Kidney (tissue), 14 donors: ENCODE data around the gene EIF3A. TPM values are rescaled to one million over a fixed set of nuclear protein-coding genes. Genes with fewer than 3 reads are reported as not detected.

ENCODE experiments used
- DNase-seq, 5 donors: peaks; one replicate each; pipeline ENCODE4 v3.0.0-alpha.2; 2013 to 2020
- FAIRE-seq: peaks from 2 replicates; lab custom pipeline; 2012; peaks lifted over from hg19 to GRCh38; lab: Jason Lieb, UNC
- H3K27ac ChIP-seq, 2 donors: one replicate each; pipeline ENCODE4 v1.7.0; 2013; ENCODE audit warnings: low read depth in 2 of 2, low read length in 2 of 2, inconsistent platforms in 1 of 2
- H3K27me3 ChIP-seq: one replicate; pipeline ENCODE4 v1.7.1; 2013; ENCODE audit warnings: low read length, inconsistent platforms; ENCODE audit not compliant: control insufficient read depth, insufficient read depth
- H3K36me3 ChIP-seq, 3 donors: one replicate each; pipeline versions ENCODE4 v1.7.0 to v1.7.1; 2013; ENCODE audit warnings: low read length in 3 of 3, control low read depth in 1 of 3, inconsistent platforms in 1 of 3; ENCODE audit not compliant: insufficient read depth in 3 of 3, control insufficient read depth in 2 of 3
- H3K4me1 ChIP-seq, 3 donors: one replicate each; pipeline versions ENCODE4 v1.7.0 to v1.7.1; 2013; ENCODE audit warnings: low read length in 3 of 3, inconsistent platforms in 1 of 3, low read depth in 1 of 3; ENCODE audit not compliant: control insufficient read depth in 2 of 3, insufficient read depth in 2 of 3
- H3K4me3 ChIP-seq, 3 donors: one replicate each; pipeline versions ENCODE4 v1.7.0 to v1.8.1; 2013; ENCODE audit warnings: low read length in 3 of 3, control low read depth in 1 of 3, inconsistent platforms in 1 of 3
- H3K9ac ChIP-seq, 3 donors: one replicate each; pipeline versions ENCODE4 v1.7.0 to v1.7.1; 2013; ENCODE audit warnings: low read length in 3 of 3, control low read depth in 1 of 3, inconsistent platforms in 1 of 3
- H3K9me3 ChIP-seq, 3 donors: one replicate each; pipeline versions ENCODE4 v1.7.0 to v1.7.1; 2013; ENCODE audit warnings: low read length in 3 of 3, control low read depth in 1 of 3, inconsistent platforms in 1 of 3; ENCODE audit not compliant: control insufficient read depth in 2 of 3, insufficient read depth in 1 of 3
- intact Hi-C: fragments of 100-400 bp; cut with DNase I; formaldehyde crosslinking; loops from one replicate; pipeline ENCODE4 v1.11.1; 2022
- polyA plus RNA-seq: library from polyadenylated mRNA; stranded (reverse); fragments of 350-450 nt; fragmentation: Illumina TruSeq; extraction: RNeasy Lipid Tissue Mini Kit (QIAGEN cat#74804); gene quantifications from one replicate; pipeline ENCODE4 v1.2.3, GENCODE V29; 2014; ENCODE audit warnings: low read depth, low replicate concordance; ENCODE audit not compliant: insufficient read depth
- total RNA-seq: library from RNA; stranded (reverse); fragmentation: NEBNext Ultra II Directional; extraction: Animal tissue kit (Norgen Biotek cat#: 25700); gene quantifications from one replicate; pipeline ENCODE4 v1.2.1, GENCODE V29; 2021
- TF ChIP-seq, protein P1 (sequence below): IDR thresholded peaks from 3 replicates; pipeline ENCODE4 v1.5.1; 2012; ENCODE audit warnings: mild to moderate bottlenecking, moderate library complexity, borderline replicate concordance; ENCODE audit not compliant: insufficient read depth; ENCODE audit errors: extremely low read depth
- donor health status: control.
- donor health status: control.
- donor health status: control.
- donor health status: control.
- donor health status: control.
- donor health status: DM: yes; HTN: yes; CAD: no.
- donor health status: Normal renal cell carcinoma (clear cell type).

Gene EIF3A
- total and polyA plus RNA-seq, 2 donors from 2014 or later = 24.9 to 95.6 TPM

GRCh38 chr10:119051775-119052174, 28.8 kb downstream of the EIF3A start:
- no peak for DNase-seq
- intact Hi-C loops = no loop called here
- H3K9me3 ChIP-seq = no peaks in the 10 kb centered on the region
- no peaks in the 10 kb centered on the region for H3K4me1 ChIP-seq
- H3K27ac ChIP-seq = no peak overlapping the region
- TF ChIP-seq, protein P1, sequence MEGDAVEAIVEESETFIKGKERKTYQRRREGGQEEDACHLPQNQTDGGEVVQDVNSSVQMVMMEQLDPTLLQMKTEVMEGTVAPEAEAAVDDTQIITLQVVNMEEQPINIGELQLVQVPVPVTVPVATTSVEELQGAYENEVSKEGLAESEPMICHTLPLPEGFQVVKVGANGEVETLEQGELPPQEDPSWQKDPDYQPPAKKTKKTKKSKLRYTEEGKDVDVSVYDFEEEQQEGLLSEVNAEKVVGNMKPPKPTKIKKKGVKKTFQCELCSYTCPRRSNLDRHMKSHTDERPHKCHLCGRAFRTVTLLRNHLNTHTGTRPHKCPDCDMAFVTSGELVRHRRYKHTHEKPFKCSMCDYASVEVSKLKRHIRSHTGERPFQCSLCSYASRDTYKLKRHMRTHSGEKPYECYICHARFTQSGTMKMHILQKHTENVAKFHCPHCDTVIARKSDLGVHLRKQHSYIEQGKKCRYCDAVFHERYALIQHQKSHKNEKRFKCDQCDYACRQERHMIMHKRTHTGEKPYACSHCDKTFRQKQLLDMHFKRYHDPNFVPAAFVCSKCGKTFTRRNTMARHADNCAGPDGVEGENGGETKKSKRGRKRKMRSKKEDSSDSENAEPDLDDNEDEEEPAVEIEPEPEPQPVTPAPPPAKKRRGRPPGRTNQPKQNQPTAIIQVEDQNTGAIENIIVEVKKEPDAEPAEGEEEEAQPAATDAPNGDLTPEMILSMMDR = no peak
- no peak overlapping the region for H3K4me3 ChIP-seq
- no peaks in the 10 kb centered on the region for H3K27me3 ChIP-seq
- no peak overlapping the region for H3K9ac ChIP-seq
- H3K36me3 ChIP-seq = peaks cover 17 to 57% (median 42%) of the 10 kb centered on the region in 3 donors
- no peak for FAIRE-seq

GRCh38 chr10:119049777-119050176, 30.8 kb downstream of the EIF3A start:
- FAIRE-seq (no peak), DNase-seq (no peak)
- no peak overlapping the region for H3K27ac ChIP-seq
- no peaks in the 10 kb centered on the region for H3K4me1 ChIP-seq
- no peaks in the 10 kb centered on the region for H3K27me3 ChIP-seq
- TF ChIP-seq, protein P1 = no peak
- peaks cover 16 to 47% (median 44%) of the 10 kb centered on the region in 3 donors for H3K36me3 ChIP-seq
- intact Hi-C loops = no loop called here
- H3K4me3 ChIP-seq = no peak overlapping the region
- no peaks in the 10 kb centered on the region for H3K9me3 ChIP-seq
- H3K9ac ChIP-seq = no peak overlapping the region

- no peaks in the 10 kb centered on the region for H3K27me3 ChIP-seq
- H3K4me3 ChIP-seq = no peak overlapping the region
- no peak overlapping the region for H3K27ac ChIP-seq
- peaks cover 16 to 47% (median 44%) of the 10 kb centered on the region in 3 donors for H3K36me3 ChIP-seq
- no peak for FAIRE-seq
- DNase-seq = no peak
- TF ChIP-seq, protein P1 = no peak
- intact Hi-C loops = no loop called here
- no peaks in the 10 kb centered on the region for H3K9me3 ChIP-seq
- H3K4me1 ChIP-seq = no peaks in the 10 kb centered on the region
- H3K9ac ChIP-seq = no peak overlapping the region
Observed at GRCh38 chr10:119049361-119049760, 31.3 kb downstream of the EIF3A start.

DNA sequence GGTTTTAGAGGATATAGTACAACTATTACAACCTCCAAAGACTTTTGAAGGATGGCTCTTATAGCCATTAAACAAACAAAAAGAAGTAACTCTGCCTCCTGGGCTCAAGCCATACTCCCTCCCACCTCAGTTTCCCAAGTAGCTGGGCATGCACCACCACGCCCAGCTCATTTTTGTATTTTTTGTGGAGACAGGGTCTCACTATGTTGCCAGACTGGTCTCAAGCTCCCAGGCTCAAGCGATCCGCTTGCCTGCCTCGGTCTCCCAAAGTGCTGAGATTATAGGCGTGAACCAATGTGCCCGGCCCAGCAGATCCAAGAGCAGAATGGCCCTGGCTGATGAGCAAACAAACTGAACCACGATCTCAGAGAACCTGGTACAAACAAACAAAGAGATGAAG, 35.1 kb downstream of the EIF3A start:
- Histone ChIP-seq H3K36me3 (peaks cover 2 to 57% (median 43%) of the 10 kb centered on the region in 3 donors), H3K27ac (no peak overlapping the region), H3K9me3 (no peaks in the 10 kb centered on the region), H3K4me1 (no peaks in the 10 kb centered on the region), H3K27me3 (no peaks in the 10 kb centered on the region), H3K9ac (no peak overlapping the region), H3K4me3 (no peak overlapping the region)
- no peak for FAIRE-seq
- TF ChIP-seq, protein P1 = no peak
- intact Hi-C loops = no loop called here
- DNase-seq = no peak
